H1 (cell line): Measurements from ENCODE around the gene TFF3.

Experiments
- ATF2 ChIP-seq: IDR thresholded peaks from 2 replicates; pipeline ENCODE4 v1.6.1; 2012; ENCODE audit warnings: low read length, inconsistent platforms
- BRCA1 ChIP-seq: IDR thresholded peaks from 2 replicates; pipeline ENCODE4 v1.6.1; 2012; ENCODE audit warnings: low read depth, low read length, improper control_type of control experiment
- CTCF ChIP-seq, 3 experiments: IDR thresholded peaks; 1 replicate in 2 of 3; 2 replicates in 1 of 3; pipeline versions ENCODE4 v1.5.1 to v1.6.1; 2011; ENCODE audit warnings: low read length in 3 of 3, mild to moderate bottlenecking in 3 of 3, inconsistent platforms in 2 of 3, low read depth in 1 of 3, moderate library complexity in 1 of 3; ENCODE audit not compliant: insufficient read depth in 1 of 3; ENCODE audit errors: control extremely low read depth in 1 of 3
- HDAC6 ChIP-seq: IDR thresholded peaks from one replicate; pipeline ENCODE4 v1.7.1; 2012; ENCODE audit warnings: low read depth, mild to moderate bottlenecking, inconsistent platforms, low read length, moderate library complexity
- JUN ChIP-seq: IDR thresholded peaks from 2 replicates; pipeline ENCODE4 v1.6.1; 2011; ENCODE audit warnings: low read depth, mild to moderate bottlenecking, improper control_type of control experiment, low read length
- JUND ChIP-seq: IDR thresholded peaks from 2 replicates; pipeline ENCODE4 v1.6.1; 2011; ENCODE audit warnings: mild to moderate bottlenecking, improper control_type of control experiment, low read length
- NRF1 ChIP-seq: IDR thresholded peaks from 2 replicates; pipeline ENCODE4 v1.6.1; 2011; ENCODE audit warnings: mild to moderate bottlenecking, low read depth, low read length, improper control_type of control experiment
- POLR2A ChIP-seq, 2 experiments: IDR thresholded peaks; 1 replicate in 1 of 2; 2 replicates in 1 of 2; pipeline ENCODE4 v1.6.1; 2011; ENCODE audit warnings: low read depth in 2 of 2, low read length in 2 of 2, mild to moderate bottlenecking in 2 of 2; ENCODE audit errors: control extremely low read depth in 1 of 2
- POLR2AphosphoS5 ChIP-seq: IDR thresholded peaks from 2 replicates; pipeline ENCODE4 v1.6.1; 2011; ENCODE audit warnings: low read depth, low read length
- RAD21 ChIP-seq, 2 experiments: IDR thresholded peaks in 1 of 2; conservative IDR thresholded peaks in 1 of 2; 2 replicates each; pipeline ENCODE4 v1.6.1; 2011; ENCODE audit warnings: low read depth in 2 of 2, low read length in 2 of 2, improper control_type of control experiment in 1 of 2, inconsistent platforms in 1 of 2, mild to moderate bottlenecking in 1 of 2, moderate library complexity in 1 of 2
- SAP30 ChIP-seq: fragments of 300-600 bp; sonication (generic); IDR thresholded peaks from 2 replicates; pipeline ENCODE4 v1.7.1; 2012; ENCODE audit warnings: low read length, moderate library complexity, mild to moderate bottlenecking, inconsistent platforms; ENCODE audit not compliant: insufficient read depth, insufficient replicate concordance
- TAF1 ChIP-seq: IDR thresholded peaks from 2 replicates; pipeline ENCODE4 v1.6.1; 2011; ENCODE audit warnings: mild to moderate bottlenecking, low read depth, low read length
- USF2 ChIP-seq: IDR thresholded peaks from 2 replicates; pipeline ENCODE4 v1.6.1; 2011; ENCODE audit warnings: low read length, improper control_type of control experiment
- YY1 ChIP-seq: IDR thresholded peaks from 2 replicates; pipeline ENCODE4 v1.6.1; 2011; ENCODE audit warnings: low read depth, mild to moderate bottlenecking, low read length

- TF ChIP-seq USF2 (no peak), POLR2A (IDR thresholded peaks at IDR 0.05; ENCODE audit: control extremely low read depth in 1 of 2, low read depth in 2 of 2, low read length in 2 of 2) (no peak), ATF2 (no peak), CTCF (IDR thresholded peaks at IDR 0.05; ENCODE audit: control extremely low read depth in 1 of 3, insufficient read depth in 1 of 3, low read depth in 1 of 3, low read length in 3 of 3) (no peak), NRF1 (no peak), RAD21 (IDR thresholded peaks at IDR 0.05 in 1 of 2, conservative IDR thresholded peaks at IDR 0.05 in 1 of 2; ENCODE audit: low read depth in 2 of 2, low read length in 2 of 2) (no peak), JUND (no peak), YY1 (no peak), BRCA1 (no peak), JUN (no peak), SAP30 (no peak), HDAC6 (no peak), TAF1 (no peak), POLR2AphosphoS5 (no peak)
These were observed 27.8 kb downstream of the TFF3 start for GRCh38 chr21:42287193-42288083.
